ENCODE data around the gene RBBP8NL. TPM values are rescaled to one million over a fixed set of nuclear protein-coding genes. Genes with fewer than 3 reads are reported as not detected.

RBBP8NL gene, protein sequence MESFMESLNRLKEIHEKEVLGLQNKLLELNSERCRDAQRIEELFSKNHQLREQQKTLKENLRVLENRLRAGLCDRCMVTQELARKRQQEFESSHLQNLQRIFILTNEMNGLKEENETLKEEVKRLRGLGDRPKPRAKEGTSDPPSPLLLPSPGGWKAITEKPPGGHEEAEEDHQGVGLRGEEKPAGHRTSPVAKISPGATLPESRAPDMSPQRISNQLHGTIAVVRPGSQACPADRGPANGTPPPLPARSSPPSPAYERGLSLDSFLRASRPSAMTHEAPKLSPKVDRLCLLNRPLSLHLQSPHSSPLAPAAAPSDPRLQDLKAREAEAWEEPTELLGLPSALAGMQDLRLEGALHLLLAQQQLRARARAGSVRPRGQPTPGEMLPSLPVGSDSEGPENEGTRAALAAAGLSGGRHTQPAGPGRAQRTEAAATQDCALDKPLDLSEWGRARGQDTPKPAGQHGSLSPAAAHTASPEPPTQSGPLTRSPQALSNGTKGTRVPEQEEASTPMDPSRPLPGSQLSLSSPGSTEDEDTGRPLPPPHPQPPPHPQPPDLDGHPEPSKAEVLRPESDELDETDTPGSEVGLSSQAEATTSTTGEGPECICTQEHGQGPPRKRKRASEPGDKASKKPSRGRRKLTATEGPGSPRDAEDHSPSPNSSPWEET
- total RNA-seq (not detected in 2 replicates), polyA plus RNA-seq (not detected in 2 replicates), polyA minus RNA-seq (not detected in 2 replicates), Bru-seq, nascent RNA (not detected), BruChase-seq, experiment 1, labeled RNA remaining after a 6-hour chase (not detected), BruChase-seq, experiment 2, labeled RNA remaining after a 2-hour chase (not detected)
- not detected in 2 replicates for polyA plus RNA-seq (2011; cell fraction: cytosol; rRNA removed)
- polyA plus RNA-seq (2011; cell fraction: nucleus; rRNA removed), result not detected in 2 replicates
- polyA plus RNA-seq (2012), result not detected in 2 replicates
- not detected for polyA minus RNA-seq (2011; cell fraction: cytosol; rRNA and poly(A)+ RNA removed)
- not detected in 2 replicates for polyA minus RNA-seq (2011; cell fraction: nucleus; rRNA and poly(A)+ RNA removed)
- long read RNA-seq, result 0 reads

DNA sequence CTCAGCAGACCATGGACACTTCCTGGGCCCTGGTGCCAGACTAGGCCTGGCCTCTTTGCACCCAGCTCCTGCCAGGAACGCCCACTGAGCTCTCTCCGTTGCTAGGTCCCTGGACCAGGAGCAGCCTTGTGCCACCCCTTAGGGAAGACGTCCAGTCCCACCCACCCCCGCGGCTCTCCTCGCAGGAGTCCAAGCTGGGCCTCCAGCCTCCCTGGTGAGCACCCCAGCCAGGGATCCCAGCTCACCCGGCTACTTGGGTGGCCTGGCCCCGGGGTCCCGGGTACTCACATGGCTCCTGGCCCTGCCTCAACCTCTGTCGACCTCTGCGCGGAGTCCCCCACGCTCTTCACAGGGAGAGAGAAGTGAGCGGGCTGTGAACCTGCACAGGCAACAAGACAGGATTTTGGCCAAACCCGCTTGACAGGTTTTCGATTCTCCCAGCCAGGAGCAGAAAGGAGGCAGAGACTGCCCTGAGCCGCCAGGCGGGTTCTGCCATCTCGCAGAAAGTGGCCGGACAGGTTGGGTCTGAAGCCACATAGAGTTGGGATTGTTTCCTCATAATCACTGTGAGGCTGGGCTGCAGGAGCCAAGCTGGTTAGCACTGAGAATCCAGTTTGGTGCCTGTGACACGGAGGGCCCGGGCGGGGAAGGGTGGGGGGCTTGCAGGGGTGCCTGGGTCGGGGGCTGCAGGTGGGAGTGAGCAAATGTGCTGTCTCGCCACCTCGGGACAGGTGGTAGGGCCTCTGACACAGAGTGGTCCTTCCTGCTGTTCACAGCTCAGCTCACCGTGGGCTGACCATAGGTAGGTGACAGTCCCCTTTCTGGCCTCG is at the start of gene RBBP8NL:
TSS of gene RBBP8NL (minus strand) at position 368 of the 830 bp plus-strand sequence. CDS start 7,892 bp downstream, outside the sequence.
- Histone ChIP-seq H3K27me3 (ENCODE audit: control insufficient read depth in 2 of 2, insufficient read depth in 2 of 2, low read length in 2 of 2) (peaks cover 0 to under 1% of the 10 kb centered on the region in 2 experiments), H3K27ac (ENCODE audit: insufficient read depth, low read depth, low read length) (no peak within 1 kb of the TSS), H4K20me1 (replicated peaks; ENCODE audit: control insufficient read depth, extremely low read depth, insufficient read depth, low read length) (no peaks in the 10 kb centered on the region), H3K4me3 (replicated peaks in 1 of 3; ENCODE audit: insufficient read depth in 1 of 3, low read depth in 1 of 3, low read length in 3 of 3) (no peak within 1 kb of the TSS), H3K4me1 (ENCODE audit: control insufficient read depth, extremely low read depth, insufficient read depth, low read length) (no peaks in the 10 kb centered on the region), H3K79me2 (ENCODE audit: control insufficient read depth, insufficient read depth, low read length) (no peaks in the 10 kb centered on the region), H2AFZ (ENCODE audit: low read depth, low read length) (no peak within 1 kb of the TSS), H3K4me2 (ENCODE audit: insufficient read depth, low read length) (no peak within 1 kb of the TSS), H3K36me3 (ENCODE audit: control insufficient read depth in 2 of 2, extremely low read depth in 1 of 2, insufficient read depth in 2 of 2, low read length in 2 of 2) (no peaks in the 10 kb centered on the region), H3K9me1 (replicated peaks; ENCODE audit: control insufficient read depth, extremely low read depth, insufficient read depth, low read length) (no peaks in the 10 kb centered on the region), H3K9me3 (replicated peaks; ENCODE audit: control insufficient read depth, insufficient read depth, low read length) (no peaks in the 10 kb centered on the region), H3K9ac (replicated peaks; ENCODE audit: extremely low read depth, insufficient read depth, low read length) (no peak within 1 kb of the TSS)
- no peak for TF ChIP-seq GATA2 (IDR thresholded peaks at IDR 0.05; ENCODE audit: insufficient read depth, insufficient read length, low read depth, low read length)
- TF ChIP-seq, protein P1, sequence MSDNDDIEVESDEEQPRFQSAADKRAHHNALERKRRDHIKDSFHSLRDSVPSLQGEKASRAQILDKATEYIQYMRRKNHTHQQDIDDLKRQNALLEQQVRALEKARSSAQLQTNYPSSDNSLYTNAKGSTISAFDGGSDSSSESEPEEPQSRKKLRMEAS (IDR thresholded peaks at IDR 0.05; ENCODE audit: insufficient read depth, insufficient read length), result no peak
- no peak for TF ChIP-seq POLR2A (IDR thresholded peaks at IDR 0.05; ENCODE audit: low read depth, low read length)
- intact Hi-C loops (cut with micrococcal nuclease) (no loop called here), dilution Hi-C loops (cut with MboI; ENCODE audit: extremely low pct_ligation_motif_present, low sequenced_read_pairs) (no loop called here)
- FAIRE-seq (no peak), DNase-seq (ENCODE audit: low read depth, low spot score) (no peak)
- POLR2A ChIA-PET, result no interaction called here
- CTCF ChIA-PET, result interaction anchor here (1.0 to 1.6 kb wide), 2 partner anchors 17 to 73 kb away, joined by 3 to 6 read pairs; no protein-coding TSS in a partner anchor
- BruUV-seq (replicated peaks), result no TSS peak
